GM21529 (cell line): Measurements from ENCODE around the gene ALKBH1.

Source experiments
- ATAC-seq: cut with Tn5 transposase; IDR thresholded peaks from one replicate; pipeline ENCODE4 v1.9.1; 2021; ENCODE audit not compliant: unreplicated experiment

The ALKBH1 gene

DNA sequence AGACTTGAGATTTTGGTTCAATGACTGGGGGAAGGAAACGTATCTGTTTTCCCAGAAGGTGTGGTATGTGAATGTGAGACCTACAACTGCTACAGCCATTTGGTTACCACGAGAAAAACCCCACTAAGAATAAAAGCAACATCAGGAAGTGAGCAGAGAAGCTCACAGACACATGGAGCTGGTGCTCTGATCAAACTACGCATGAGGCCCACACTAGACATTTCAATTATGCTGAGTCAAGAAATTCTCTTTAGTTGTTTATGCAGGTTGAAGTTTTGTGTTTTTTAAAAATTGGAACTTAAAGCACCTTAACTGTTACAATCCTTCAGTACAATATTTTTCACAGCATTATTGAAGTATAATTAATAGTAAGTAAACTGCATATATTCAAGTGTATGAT is 82.5 kb downstream of the ALKBH1 start:
- ATAC-seq, result no peak

- ATAC-seq, result no peak
Measured at GRCh38 chr14:77623201-77623600, 84.6 kb downstream of the ALKBH1 start.
